ENCODE data around the gene SLC12A7.

Gene SLC12A7

DNA sequence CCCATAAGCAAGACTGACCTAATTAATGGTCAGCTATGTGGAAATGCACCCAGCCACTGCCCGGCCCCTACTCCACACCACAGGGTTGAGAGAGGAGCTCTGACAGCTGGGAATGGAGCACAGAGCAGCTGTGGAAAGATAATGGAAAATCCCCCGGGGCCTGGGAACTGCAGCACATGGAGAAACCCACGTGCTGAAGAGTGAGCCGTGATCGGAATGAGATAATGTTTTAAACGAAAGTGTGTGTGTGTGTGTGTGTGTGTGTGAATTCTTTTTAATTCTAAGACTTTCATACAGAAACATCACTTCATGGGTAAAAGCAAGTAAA, 13.1 kb upstream of the SLC12A7 start:
- DNase-seq (ENCODE audit: low spot score), result no peak

DNA sequence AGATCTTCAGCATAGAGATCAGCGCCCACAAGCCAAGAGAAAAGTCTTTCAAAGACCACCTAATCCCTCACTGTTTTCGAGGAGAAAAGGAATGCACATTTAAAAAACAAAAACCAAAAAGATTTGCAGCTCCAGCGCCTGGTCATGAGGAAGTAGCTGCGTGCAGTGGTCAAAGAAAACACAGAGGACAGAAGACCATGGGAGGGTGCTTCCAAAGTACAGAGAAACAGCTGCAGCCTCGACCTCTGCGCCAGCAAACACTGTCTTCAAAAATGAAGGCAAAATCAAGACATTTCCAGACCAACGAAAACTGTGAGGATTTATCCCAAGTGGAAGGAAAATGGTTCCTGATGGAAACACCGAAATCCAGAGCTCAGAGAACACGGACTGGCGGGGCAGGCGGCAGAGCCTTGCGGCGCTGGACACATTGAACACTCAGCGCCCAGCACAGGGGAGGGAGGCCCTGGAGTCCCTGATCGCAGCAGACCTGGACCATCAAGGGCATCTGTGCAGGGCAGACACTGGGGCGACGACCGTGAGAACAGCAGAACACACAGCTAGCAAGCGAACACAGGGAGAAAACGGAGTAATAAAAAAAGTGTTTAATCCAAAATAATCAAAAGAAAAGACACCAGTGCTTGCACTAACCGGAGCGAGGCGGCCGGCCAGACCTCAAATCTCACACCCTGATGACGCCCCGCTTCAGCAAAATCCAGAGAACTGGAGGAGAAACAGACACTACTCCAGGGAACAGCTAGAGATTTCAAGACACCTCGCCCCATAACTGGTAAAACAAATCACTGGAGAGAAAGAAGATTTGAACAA, 12.6 kb upstream of the SLC12A7 start:
- DNase-seq (ENCODE audit: low spot score), result no peak

DNA sequence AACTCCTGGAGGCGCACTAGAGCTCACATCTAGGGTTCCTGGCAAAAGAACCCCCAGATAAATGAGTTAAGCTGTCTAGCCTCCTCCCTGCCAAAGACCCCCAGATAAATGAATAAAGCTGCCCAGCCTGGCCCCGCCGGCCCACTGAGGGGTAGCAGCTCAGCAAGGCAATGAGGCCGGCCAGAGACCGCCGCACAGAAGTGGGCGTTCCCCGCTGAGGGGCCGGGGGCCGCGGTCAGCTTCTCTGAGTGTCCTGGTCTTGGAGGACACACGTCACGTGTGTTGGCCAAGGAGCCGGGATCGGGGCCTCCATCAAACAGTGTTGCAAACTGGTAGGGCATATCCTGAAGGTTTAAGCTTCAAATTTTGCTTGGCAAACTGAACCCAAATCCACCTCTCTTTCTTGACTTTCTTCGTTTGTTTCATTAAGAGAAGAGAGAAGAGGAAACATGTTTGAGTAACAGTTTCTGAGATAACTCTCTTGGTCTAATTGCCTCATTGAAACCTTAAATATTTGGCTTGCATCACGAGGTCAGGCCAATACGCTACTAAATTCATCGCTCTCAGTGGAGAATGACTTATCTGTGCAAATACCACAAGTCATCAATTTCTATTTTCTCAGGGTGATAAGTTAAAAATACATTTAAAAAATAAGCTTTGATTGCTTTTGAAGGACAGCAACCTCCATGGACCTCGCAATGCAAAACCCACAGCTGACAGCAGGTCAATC, 11.7 kb upstream of the SLC12A7 start:
- DNase-seq (ENCODE audit: low spot score), result no peak

DNA sequence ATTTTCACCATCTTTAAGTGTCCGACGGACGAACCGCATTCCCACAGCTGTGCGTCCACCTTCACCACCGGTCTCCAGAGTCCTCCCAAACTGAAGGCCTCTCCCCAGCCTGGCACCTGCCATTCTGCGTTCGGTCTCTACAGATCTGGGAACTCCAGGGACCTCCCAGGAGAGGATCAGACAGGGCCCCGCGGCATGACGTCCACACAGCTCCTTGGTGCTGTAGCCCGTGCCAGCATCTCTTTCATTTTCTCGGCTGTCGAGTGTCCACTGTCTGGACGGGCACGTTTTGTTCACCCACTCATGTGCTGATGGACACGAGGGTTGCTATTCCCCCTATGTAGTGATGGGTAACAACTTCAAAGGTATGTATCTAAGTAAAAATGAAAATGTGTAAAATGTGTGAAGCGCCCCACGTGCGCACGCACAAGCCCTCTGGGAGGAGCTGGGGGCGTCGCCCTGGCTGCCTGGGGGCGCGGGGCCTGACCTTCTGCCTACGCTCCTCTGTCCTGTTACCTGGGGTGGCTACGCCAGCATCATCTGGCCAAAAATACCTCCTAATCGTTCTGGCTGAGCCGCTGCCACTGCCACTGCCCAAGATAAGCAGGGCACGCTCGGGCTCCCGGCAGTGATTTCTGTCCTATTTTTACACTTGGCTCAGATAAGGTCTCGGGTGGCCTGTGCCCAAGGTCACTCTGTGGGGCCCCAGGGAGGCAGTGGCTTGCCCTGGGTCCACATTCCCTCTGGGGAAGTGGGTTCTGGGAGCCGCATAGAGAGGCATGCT, 10.8 kb upstream of the SLC12A7 start:
- no peak for DNase-seq (ENCODE audit: low spot score)

DNA sequence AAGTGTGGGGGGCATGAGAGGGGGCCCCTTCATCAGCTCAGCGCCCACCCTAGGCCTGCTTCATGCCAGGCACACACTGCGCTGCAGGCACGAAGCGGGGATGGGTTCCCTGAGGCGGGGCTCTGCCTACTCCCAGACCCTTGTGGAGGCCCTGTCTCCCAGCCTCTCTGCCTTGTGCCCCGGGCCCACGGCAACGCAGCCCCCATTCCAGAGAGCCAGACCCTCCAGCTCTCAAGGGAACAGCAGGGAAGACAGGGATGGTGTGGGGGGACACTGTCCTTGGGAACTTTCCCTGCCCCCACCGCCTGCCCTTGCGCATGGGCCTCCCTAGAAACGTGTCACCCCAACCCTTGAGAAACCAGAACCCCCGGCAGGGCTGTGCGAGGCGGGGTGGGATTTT, 10.0 kb upstream of the SLC12A7 start:
- no peak for DNase-seq (ENCODE audit: low spot score)

DNA sequence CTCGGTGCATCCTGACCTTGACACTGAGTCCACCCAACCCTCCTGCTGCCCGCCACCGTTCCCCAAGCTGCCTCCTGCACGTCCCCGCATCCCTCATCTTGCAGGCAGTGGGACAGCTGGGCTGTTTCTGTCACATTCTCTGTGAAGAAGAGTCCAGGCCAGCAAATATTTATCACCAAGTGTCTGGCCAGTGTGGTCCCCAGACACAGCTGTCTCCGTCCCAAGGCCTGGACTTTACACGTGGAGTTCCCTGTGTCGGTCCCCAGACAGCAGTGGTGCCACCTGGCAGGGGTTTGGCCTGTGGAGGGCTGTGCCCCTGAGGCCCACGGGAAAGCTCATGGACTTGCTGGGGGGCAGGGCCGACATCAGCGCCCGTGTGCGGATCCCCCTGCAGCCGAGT, 9.2 kb upstream of the SLC12A7 start:
- DNase-seq (ENCODE audit: low spot score), result no peak

DNA sequence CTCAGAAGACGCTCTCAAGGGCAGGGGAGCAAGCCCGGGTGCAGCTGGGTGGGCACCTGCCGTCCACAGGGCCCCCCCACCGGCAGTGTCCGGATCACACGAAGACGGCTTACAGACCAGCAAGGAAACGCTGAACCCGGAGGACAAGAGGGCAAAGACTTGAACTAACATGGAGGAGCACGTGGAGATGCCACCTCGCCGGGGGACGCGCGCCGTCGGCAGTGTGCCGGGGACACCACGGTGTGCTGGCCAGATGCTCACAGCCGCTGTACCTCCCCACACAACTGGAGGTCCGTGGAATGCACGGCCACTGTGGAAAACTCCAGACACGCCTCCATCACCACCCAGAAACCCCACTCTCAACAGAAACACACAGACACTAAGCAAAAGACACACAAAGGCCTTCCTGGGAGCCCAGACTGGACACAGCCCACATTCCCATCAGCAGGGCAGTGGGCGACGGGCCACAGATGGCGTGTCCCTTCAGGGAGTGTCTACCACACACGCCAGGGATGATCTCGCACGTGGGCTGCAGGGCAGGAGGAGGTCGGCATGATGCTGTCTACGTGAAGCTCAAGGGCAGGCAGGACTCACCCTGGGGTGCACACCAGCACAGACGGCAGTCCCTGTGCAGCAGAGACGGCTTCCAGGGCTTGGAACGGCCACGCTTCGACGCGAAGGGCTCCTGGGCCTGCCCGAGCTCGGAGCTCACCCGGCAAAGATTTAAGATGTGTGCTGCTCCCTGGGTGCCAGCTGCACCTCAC, 8.6 kb upstream of the SLC12A7 start:
- no peak for DNase-seq (ENCODE audit: low spot score)

DNA sequence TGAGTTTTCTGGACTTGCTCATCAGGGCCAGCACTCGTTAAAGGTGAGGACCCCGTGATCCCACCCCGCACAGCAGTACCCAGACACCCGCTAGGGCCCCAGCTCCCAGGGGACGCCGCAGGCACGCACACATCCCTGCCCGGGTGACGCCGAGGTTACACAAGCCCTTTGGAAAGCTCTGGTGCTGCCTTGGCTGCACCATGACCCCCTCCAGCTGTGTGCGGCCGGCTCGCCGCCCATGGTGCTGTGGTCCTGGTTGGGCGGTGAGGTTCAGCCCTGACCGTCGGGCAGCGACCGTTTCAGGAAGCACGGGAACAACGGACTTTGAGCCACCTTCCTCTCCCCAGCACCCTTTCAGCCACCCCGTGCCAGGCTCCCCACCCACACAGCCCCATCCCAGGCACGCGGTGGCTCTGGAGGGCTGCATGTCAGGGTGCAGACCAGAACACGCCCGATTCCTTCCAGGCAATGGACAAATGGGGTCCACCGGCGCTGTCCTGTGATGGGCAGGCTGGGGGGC, 7.5 kb upstream of the SLC12A7 start:
- no peak for DNase-seq (ENCODE audit: low spot score)

DNA sequence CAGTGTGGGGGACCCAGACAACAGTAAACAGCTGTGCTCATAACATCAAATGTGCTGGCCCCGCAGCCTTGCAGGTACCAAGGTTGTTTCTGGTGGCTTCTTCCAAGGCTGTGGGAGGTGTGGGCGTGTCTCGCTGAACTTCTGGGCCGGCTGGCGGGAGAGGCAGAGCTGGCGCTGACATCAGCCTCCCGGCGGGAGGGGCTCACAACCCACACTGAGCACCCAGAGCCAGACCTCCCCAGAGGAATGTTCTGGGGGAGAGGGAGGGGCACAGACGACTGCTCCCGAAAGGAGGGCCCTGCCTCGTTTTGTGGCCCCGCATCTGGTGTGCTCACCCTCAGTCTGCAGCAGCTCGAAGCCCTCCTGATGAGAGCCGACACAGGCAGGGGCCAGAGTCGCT, 6.9 kb upstream of the SLC12A7 start:
- no peak for DNase-seq (ENCODE audit: low spot score)

DNA sequence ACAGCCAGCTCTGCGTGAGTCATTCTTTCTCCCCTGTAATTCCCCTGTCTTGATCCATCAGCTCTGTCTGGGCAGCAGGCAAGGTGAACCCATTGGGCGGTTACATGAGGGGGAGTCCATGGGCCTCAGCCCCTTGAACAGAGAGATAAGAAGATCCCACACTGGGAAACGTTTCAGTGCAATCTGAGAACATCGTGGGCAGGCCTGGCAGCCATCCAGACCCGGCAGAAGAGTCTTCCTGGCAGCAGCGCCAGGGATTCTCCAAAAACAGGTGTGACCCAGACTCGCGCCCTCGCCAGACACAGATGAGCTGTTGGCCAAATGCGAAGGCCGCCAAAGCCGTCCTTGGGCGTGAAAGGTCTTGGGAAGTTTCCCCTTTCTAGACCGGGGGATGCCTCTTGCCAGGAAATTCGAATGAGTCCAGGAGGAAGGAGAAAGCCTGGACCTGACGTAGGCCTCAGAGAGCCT, 6.4 kb upstream of the SLC12A7 start:
- no peak for DNase-seq (ENCODE audit: low spot score)

DNA sequence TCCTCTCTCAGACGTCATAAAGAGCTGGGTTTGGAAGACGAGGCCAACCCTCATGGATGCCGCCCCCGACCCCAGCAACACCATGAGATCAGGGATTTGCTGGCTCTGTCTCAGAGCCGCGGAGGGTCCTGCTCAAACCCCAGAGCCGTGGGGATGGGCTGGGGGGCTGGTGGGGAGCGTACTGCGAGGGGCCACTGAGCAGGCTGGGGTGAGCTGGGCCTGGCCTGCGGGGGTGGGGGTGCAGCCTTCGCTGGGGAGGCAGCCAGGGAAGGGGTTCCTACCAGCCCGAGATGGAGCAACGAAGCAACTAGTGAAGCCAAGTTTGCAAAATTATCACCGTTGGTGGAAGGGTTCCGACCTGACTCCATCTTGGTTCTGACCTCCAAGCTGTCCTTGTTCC, 5.1 kb upstream of the SLC12A7 start:
- DNase-seq (ENCODE audit: low spot score), result no peak

DNA sequence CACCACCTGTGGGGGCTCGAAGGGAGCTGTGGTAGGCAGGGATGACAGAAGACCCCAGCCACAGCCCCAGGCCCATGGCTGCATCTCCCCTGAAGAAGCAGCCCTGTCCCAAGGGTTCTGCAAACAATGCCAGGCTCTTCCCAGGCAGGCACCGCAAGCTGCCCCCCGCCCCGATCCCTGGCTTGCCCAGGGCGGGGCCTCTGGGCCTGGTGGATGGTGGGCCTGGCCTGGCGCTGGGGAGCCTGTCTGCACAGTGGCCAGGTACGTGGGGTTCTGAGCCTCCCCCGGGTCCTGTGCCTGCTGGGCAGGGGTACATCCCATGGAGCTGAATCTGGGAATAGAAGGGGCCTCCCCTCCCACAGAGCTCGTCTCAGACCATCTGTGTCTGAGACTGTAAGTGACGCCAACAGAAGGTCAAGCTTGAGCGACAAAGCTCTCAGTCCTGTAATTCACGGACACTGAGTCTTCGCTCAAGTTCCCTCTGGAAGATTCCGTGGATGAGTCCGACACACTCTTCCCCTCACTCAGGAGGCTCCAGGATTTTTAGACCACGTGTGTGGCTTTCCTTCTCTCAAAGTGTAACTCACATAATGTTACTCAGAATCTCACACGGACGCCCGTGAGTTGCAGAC, 4.4 kb upstream of the SLC12A7 start:
- DNase-seq (ENCODE audit: low spot score), result no peak

DNA sequence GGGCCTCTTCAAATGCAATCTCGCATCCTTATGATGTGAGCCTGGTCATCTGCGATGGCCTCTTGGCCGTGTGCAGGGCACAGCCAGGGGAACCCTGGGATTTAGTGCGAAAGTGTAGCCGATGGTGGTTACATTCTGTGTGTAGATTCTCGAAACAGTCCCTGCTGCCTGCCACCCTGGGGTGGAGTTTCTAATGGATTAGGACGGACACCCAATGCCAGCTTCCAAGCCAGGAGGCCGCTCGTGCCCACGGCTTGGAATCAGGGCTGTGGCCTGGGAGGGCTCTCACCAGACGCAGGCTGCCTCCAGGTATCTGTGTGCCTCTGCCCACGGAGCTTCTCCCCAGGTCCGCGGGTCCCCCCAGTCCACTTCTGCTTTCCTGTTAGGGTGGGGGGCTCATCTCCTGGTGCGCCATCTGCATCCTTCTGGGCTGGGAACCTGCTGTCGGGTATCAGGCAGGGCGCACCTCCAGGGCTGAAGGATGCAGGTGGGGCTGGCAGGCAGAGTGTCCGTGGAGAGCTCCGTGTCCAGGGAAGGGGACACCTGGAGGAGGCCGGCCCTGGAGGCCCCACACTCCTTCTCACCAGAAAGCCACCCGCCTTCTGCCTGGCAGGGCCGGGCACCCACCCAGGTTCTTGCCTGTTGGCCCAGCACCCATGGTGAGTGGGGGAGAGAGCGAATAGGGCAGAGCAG, 3.4 kb upstream of the SLC12A7 start:
- no peak for DNase-seq (ENCODE audit: low spot score)

DNA sequence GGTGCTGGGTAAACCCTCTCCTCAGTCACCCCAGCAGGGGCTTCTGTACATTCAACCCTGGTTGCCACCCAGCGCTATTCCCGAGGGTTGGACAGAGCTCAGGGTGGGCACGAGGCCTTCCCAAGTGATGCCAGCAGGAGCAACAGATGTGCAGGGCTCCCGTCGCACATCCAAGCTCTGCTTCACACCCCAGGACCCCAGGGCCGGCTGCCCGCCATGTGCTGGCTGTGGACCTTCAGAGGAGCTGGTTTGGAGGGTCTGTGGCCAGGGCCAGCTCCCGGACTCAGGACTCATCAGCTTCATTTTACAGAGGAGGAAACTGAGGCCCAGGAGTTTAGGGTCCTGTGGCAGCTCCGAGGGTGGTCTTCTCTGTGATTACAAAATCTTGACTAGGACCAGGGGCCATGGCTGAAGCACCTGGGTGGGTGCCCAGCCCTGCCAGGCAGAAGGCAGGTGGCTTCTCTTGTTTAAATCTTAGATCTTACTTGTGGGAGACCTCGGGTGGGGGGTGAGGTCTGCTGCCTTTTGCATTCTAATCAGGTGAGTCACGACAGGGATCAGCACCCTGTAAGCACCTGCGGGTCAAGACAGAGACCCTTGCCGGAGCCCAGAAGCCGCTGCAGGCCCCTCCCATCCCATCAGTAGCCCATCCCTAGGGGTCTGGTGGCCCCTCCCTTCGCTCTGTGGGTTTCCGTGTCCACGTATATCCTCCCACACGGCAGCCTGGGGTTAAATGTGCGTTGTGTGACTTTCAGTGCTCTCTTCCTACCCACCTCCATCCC, 2.1 kb upstream of the SLC12A7 start:
- no peak for DNase-seq (ENCODE audit: low spot score)

DNA sequence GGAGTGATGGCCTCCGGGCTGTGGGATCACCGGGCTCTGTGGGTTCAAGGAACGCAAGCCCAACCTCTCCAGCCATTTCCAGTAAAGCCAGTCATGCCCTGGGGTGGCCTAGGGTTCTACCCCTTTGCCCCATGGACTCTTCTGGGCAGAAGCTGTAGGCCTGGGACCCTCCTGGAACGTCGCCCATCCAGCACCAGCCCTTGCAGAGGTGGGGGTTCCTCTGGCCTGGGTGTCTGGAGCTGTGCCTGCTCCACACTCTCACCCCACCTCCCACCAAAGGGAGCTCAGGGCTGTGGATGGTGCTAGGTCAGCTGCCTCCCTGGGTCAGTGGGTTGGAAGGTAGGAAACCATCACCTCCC, 1.4 kb upstream of the SLC12A7 start:
- no peak for DNase-seq (ENCODE audit: low spot score)

DNA sequence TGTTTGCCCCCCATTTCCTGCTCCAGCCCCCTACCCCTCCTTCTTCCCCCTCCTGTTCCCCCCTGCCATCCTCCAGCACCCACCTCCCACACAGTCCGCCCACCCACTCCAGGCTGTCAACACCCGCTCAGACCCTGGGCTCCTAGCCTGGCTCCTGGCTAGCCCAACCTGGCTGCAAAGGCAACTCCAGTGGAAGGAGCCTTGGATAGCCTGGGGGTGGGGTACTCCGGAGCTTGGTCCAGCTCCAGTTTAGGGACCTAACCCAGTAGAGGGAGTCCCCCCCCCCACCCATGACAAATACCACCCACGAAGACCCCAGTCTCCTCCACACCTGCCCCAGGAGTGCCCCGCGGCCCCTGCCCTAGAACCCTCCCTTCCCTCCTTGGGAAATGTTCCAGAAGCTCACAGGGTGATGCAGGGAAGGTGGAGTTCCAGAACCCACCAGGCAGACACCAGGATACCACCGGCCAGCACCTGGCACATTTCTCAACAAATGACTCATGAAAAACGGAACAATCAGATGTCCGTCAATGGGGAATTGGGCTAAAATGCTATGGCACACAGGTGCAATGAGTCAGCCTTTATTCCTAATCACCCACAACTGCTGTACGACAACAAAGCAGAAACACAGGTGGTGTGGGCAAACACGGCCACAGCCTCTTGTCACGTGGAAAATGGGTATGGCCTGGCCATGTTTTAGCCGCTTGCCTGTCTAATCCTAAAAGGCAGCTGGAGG, 901 bp upstream of the SLC12A7 start:
- DNase-seq (ENCODE audit: low spot score), result no peak

DNA sequence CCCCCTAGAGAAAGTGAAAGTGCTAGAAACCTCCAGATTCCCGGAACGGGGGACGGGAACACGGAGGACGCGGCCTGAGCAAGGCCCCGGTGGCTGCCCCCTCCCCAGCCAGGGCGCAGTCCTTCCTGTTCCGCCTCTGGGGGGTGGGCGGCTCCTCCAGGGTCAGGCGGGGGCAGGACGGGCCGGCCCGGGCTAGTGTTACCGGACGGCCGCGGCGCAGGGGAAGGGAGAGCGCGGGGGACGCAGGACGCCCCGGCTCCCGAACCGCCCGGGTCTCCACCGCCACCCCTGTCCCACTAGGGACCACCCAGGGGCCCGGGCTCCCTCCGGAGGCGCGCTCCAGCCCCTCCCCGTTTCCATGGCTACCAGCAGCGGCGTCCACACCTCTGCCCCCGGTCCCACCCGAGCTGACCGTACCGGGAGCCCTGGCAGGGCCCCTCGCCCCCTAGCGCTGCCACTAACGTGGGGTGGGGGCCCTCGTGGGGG, 579 bp downstream of the SLC12A7 start:
- DNase-seq (ENCODE audit: low spot score), result peak; percentile 15

DNA sequence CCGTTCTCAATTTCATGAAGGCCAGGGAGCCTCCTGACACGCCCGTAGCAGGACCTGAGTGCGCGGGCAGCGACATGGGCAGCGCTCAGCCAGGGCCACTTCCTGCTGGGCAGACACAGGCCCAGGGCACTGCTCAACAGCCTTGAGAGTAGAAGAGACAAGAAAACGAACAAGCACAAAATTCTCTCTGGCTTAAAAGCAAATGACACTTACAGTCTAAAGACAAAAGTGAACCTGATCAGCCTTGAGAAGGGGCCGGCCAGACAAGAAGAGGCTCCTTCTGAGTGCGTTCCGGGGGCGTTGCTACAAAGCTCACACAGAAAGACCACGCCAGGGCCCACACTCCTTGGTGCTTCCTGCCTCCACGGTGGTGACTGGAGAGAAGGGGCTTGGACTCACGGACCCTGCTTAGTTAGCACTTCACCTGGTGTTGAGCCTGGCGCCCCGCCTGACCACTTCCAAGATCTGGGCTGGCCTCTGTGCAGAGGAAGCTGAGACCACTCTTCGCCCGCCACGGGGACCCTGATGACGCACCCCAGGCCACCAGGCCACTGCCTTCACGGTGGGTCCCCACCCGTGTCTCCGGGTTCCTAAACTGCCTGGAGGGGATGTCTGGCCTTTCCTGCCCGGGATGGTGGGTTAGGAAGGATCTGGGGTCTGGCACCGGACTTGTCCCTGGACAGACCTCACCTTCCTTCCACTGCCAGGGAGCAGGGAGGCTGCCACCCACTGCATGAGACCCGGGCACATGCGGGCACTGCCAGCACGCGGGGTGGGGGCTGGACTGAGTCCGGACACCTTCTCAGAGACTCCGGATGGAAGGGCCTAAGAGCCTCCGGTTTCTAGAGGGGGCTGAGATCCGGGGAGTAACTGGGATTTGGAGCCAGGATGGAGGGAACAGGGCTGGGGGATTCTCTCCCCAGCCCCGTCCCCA, 1.3 kb downstream of the SLC12A7 start:
- DNase-seq (ENCODE audit: low spot score), result peak; percentile 21

Measured in AG08395 (cell line).